Skeletal muscle satellite cell (primary cell): ENCODE results near the gene DIMT1. TPM values are rescaled to one million over a fixed set of nuclear protein-coding genes. Genes with fewer than 3 reads are reported as not detected.
A peak's percentile ranks its signal among the peaks of the same experiment; 100 is the strongest.

Experiments
- H3K27me3 ChIP-seq: 2 replicates; pipeline ENCODE4 v1.7.0; 2013; ENCODE audit warnings: low read length; ENCODE audit not compliant: control insufficient read depth, insufficient read depth
- H3K36me3 ChIP-seq: 2 replicates; pipeline ENCODE4 v1.7.0; 2013; ENCODE audit warnings: mild to moderate bottlenecking, control low read depth, low read length; ENCODE audit not compliant: insufficient read depth
- H3K4me1 ChIP-seq: 2 replicates; pipeline ENCODE4 v1.7.0; 2013; ENCODE audit warnings: low read length; ENCODE audit not compliant: control insufficient read depth, insufficient read depth
- H3K4me2 ChIP-seq: 2 replicates; pipeline ENCODE4 v1.7.0; 2013; ENCODE audit warnings: mild to moderate bottlenecking, low read length
- H3K4me3 ChIP-seq: 2 replicates; pipeline ENCODE4 v1.7.0; 2013; ENCODE audit warnings: low read length
- H3K9ac ChIP-seq: 2 replicates; pipeline ENCODE4 v1.7.0; 2013; ENCODE audit warnings: mild to moderate bottlenecking, low read depth, low read length, moderate library complexity
- H3K9me3 ChIP-seq: replicated peaks from 2 replicates; pipeline ENCODE4 v1.7.0; 2013; ENCODE audit warnings: mild to moderate bottlenecking, control low read depth, low read length
- total RNA-seq: library from RNA; depleted of rRNA; stranded (reverse); fragments of >200 nt; gene quantifications from 2 replicates; pipeline ENCODE4 v1.2.3, GENCODE V29; 2012; rRNA removed

DIMT1 gene
- total RNA-seq, result 35.8 and 45.4 TPM in 2 replicates

- Histone ChIP-seq H3K36me3 (peaks cover 7% of the 10 kb centered on the region), H3K4me3 (peak within 1 kb of the TSS; percentile 89), H3K9ac (peak within 1 kb of the TSS; percentile 96), H3K4me2 (peak within 1 kb of the TSS; percentile 82), H3K4me1 (peaks cover 10% of the 10 kb centered on the region), H3K27me3 (no peaks in the 10 kb centered on the region), H3K9me3 (no peaks in the 10 kb centered on the region)
These were observed at the start of gene DIMT1 for GRCh38 chr5:62403411-62404250. Gene DIMT1, minus strand, starts transcription at chr5:62403905. Its CDS starts 133 bp downstream, at chr5:62403772.

GRCh38 chr5:62450259-62450658 lies 46.6 kb upstream of the DIMT1 start:
- Histone ChIP-seq H3K27me3 (no peaks in the 10 kb centered on the region), H3K4me3 (no peak overlapping the region), H3K9me3 (no peaks in the 10 kb centered on the region), H3K4me2 (no peak overlapping the region), H3K4me1 (no peaks in the 10 kb centered on the region), H3K9ac (no peak overlapping the region), H3K36me3 (peaks cover 18% of the 10 kb centered on the region)

- peaks cover 18% of the 10 kb centered on the region for H3K36me3 ChIP-seq
- no peak overlapping the region for H3K4me3 ChIP-seq
- no peaks in the 10 kb centered on the region for H3K27me3 ChIP-seq
- no peaks in the 10 kb centered on the region for H3K4me1 ChIP-seq
- H3K4me2 ChIP-seq, result no peak overlapping the region
- H3K9ac ChIP-seq, result no peak overlapping the region
- no peaks in the 10 kb centered on the region for H3K9me3 ChIP-seq
These were observed 44.8 kb upstream of the DIMT1 start for GRCh38 chr5:62448528-62448927.

GRCh38 chr5:62432621-62433064 lies 28.9 kb upstream of the DIMT1 start:
- H3K27me3 ChIP-seq, result no peaks in the 10 kb centered on the region
- H3K9ac ChIP-seq, result peak overlapping the region; percentile 0
- H3K9me3 ChIP-seq, result no peaks in the 10 kb centered on the region
- H3K4me1 ChIP-seq, result peaks cover 14% of the 10 kb centered on the region
- no peak overlapping the region for H3K4me3 ChIP-seq
- H3K4me2 ChIP-seq, result peak overlapping the region; percentile 39
- no peaks in the 10 kb centered on the region for H3K36me3 ChIP-seq

GRCh38 chr5:62431735-62432620 lies 28.3 kb upstream of the DIMT1 start:
- Histone ChIP-seq H3K36me3 (no peaks in the 10 kb centered on the region), H3K4me2 (peak overlapping the region; percentile 39), H3K27me3 (no peaks in the 10 kb centered on the region), H3K4me3 (no peak overlapping the region), H3K9ac (peak overlapping the region; percentile 0), H3K4me1 (peaks cover 14% of the 10 kb centered on the region), H3K9me3 (no peaks in the 10 kb centered on the region)

- no peak overlapping the region for H3K9ac ChIP-seq
- H3K27me3 ChIP-seq, result no peaks in the 10 kb centered on the region
- H3K36me3 ChIP-seq, result no peaks in the 10 kb centered on the region
- H3K4me1 ChIP-seq, result no peaks in the 10 kb centered on the region
- H3K4me3 ChIP-seq, result no peak overlapping the region
- H3K4me2 ChIP-seq, result no peak overlapping the region
- H3K9me3 ChIP-seq, result no peaks in the 10 kb centered on the region
These were observed 21.1 kb upstream of the DIMT1 start for GRCh38 chr5:62424763-62425162.

- Histone ChIP-seq H3K36me3 (no peaks in the 10 kb centered on the region), H3K9ac (no peak overlapping the region), H3K27me3 (no peaks in the 10 kb centered on the region), H3K4me1 (no peaks in the 10 kb centered on the region), H3K4me2 (no peak overlapping the region), H3K4me3 (no peak overlapping the region), H3K9me3 (no peaks in the 10 kb centered on the region)
These were observed 17.7 kb upstream of the DIMT1 start for GRCh38 chr5:62421414-62421813.

- H3K4me3 ChIP-seq, result no peak overlapping the region
- no peak overlapping the region for H3K9ac ChIP-seq
- no peaks in the 10 kb centered on the region for H3K36me3 ChIP-seq
- no peaks in the 10 kb centered on the region for H3K27me3 ChIP-seq
- no peak overlapping the region for H3K4me2 ChIP-seq
- H3K9me3 ChIP-seq, result no peaks in the 10 kb centered on the region
- H3K4me1 ChIP-seq, result no peaks in the 10 kb centered on the region
These were observed 15.9 kb upstream of the DIMT1 start for GRCh38 chr5:62419609-62420008.

GRCh38 chr5:62418462-62419076 lies 14.9 kb upstream of the DIMT1 start:
- Histone ChIP-seq H3K27me3 (no peaks in the 10 kb centered on the region), H3K36me3 (no peaks in the 10 kb centered on the region), H3K4me3 (no peak overlapping the region), H3K9ac (no peak overlapping the region), H3K9me3 (no peaks in the 10 kb centered on the region), H3K4me1 (peaks cover 3% of the 10 kb centered on the region), H3K4me2 (no peak overlapping the region)

- Histone ChIP-seq H3K4me1 (peaks cover 5% of the 10 kb centered on the region), H3K4me2 (peak overlapping the region; percentile 94), H3K27me3 (no peaks in the 10 kb centered on the region), H3K9me3 (no peaks in the 10 kb centered on the region), H3K36me3 (no peaks in the 10 kb centered on the region), H3K9ac (peak overlapping the region; percentile 90), H3K4me3 (peak overlapping the region; percentile 88)
These were observed 10.0 kb upstream of the DIMT1 start for GRCh38 chr5:62413711-62414110.
